GM12878 (cell line): ENCODE measurements around the gene ZNF385C. TPM values are rescaled to one million over a fixed set of nuclear protein-coding genes. Genes with fewer than 3 reads are reported as not detected.

Experiments used
- ATAC-seq: fragments of 200-7000 bp; cut with Tn5 transposase; 3 replicates; pipeline ENCODE4 v1.9.1; 2020; ENCODE audit warnings: mild to moderate bottlenecking, moderate library complexity
- BruUV-seq: library from RNA; stranded (reverse); fragments of 400-500 nt; replicated peaks from 2 replicates; lab custom pipeline; 2021; lab: Mats Ljungman, UMichigan
- CTCF ChIA-PET: fragments of 300-600 bp; sonication (Branson Sonifier 250); formaldehyde crosslinking; extraction: SDS; loops from one replicate; lab custom pipeline; 2021; ENCODE audit warnings: inconsistent platforms; lab: Yijun Ruan, JAX
- POLR2A ChIA-PET: fragments of 350-600 bp; formaldehyde crosslinking; extraction: SDS; loops from one replicate; lab custom pipeline; 2021; ENCODE audit warnings: inconsistent platforms; lab: Charles Lee
- RAD21 ChIA-PET: fragments of 300-600 bp; sonication (Branson Sonifier 250); formaldehyde crosslinking; loops from one replicate; lab custom pipeline; 2023; ENCODE audit warnings: antibody characterized with exemption; ENCODE audit not compliant: unreplicated experiment; lab: Charles Lee
- SMC1A ChIA-PET: fragments of 300-600 bp; sonication (Branson Sonifier 250); formaldehyde crosslinking; loops from one replicate; lab custom pipeline; 2023; ENCODE audit not compliant: unreplicated experiment, uncharacterized antibody; lab: Charles Lee
- DNase-seq: peaks from one replicate; pipeline ENCODE4 v3.0.0-alpha.2; 2011; ENCODE audit warnings: low read depth, low spot score
- FAIRE-seq: peaks from 3 replicates; lab custom pipeline; 2011; peaks lifted over from hg19 to GRCh38; lab: Jason Lieb, UNC
- H2AFZ ChIP-seq: 2 replicates; pipeline ENCODE4 v1.6.0; 2011; ENCODE audit warnings: low read depth, low read length, control low read depth; ENCODE audit not compliant: control insufficient read depth
- H3K27ac ChIP-seq: 2 replicates; pipeline ENCODE4 v1.5.1; 2011; ENCODE audit warnings: control low read depth; ENCODE audit not compliant: control insufficient read depth, insufficient read depth
- H3K27me3 ChIP-seq, 2 experiments: replicated peaks in 1 of 2; 2 replicates each; pipeline versions ENCODE4 v1.6.0 to v1.6.1; 2011; ENCODE audit warnings: low read length in 1 of 2; ENCODE audit not compliant: control insufficient read depth in 2 of 2, insufficient read depth in 2 of 2
- H3K36me3 ChIP-seq, 2 experiments: 2 replicates each; pipeline ENCODE4 v1.5.1; 2011; ENCODE audit warnings: low read length in 1 of 2; ENCODE audit not compliant: control insufficient read depth in 2 of 2, insufficient read depth in 2 of 2
- H3K4me1 ChIP-seq: 2 replicates; pipeline ENCODE4 v1.6.1; 2011; ENCODE audit warnings: mild to moderate bottlenecking, low read length, moderate library complexity, mixed read lengths; ENCODE audit not compliant: control insufficient read depth, insufficient read depth
- H3K4me2 ChIP-seq: 2 replicates; pipeline ENCODE4 v1.6.0; 2011; ENCODE audit warnings: control low read depth; ENCODE audit not compliant: control insufficient read depth, insufficient read depth
- H3K4me3 ChIP-seq: fragments of 200-600 bp; sonication (generic); 2 replicates; pipeline ENCODE4 v1.5.1; 2016
- H3K79me2 ChIP-seq: 2 replicates; pipeline ENCODE4 v1.6.0; 2011; ENCODE audit warnings: low read length; ENCODE audit not compliant: control insufficient read depth, insufficient read depth
- H3K9ac ChIP-seq: 2 replicates; pipeline ENCODE4 v1.8.0; 2011; ENCODE audit warnings: low read length, control low read depth, mixed read lengths; ENCODE audit not compliant: control insufficient read depth, insufficient read depth
- H3K9me3 ChIP-seq: replicated peaks from 3 replicates; pipeline ENCODE4 v1.5.1; 2011; ENCODE audit warnings: mild to moderate bottlenecking, low read length; ENCODE audit not compliant: control insufficient read depth, insufficient read depth
- H4K20me1 ChIP-seq: 2 replicates; pipeline ENCODE4 v1.6.0; 2011; ENCODE audit not compliant: control insufficient read depth, insufficient read depth
- ATF2 ChIP-seq: IDR thresholded peaks from 2 replicates; pipeline ENCODE4 v1.6.1; 2012; ENCODE audit warnings: low read length, inconsistent platforms
- CBX3 ChIP-seq: fragments of 200-600 bp; sonication (generic); IDR thresholded peaks from 2 replicates; pipeline ENCODE4 v1.6.1; 2016; ENCODE audit warnings: low read depth, borderline replicate concordance
- EED ChIP-seq: sonication (generic); IDR thresholded peaks from 2 replicates; pipeline ENCODE4 v1.6.1; 2016; ENCODE audit warnings: antibody characterized with exemption, low read depth
- FOS ChIP-seq: IDR thresholded peaks from 3 replicates; pipeline ENCODE4 v1.6.1; 2011; ENCODE audit warnings: borderline replicate concordance; ENCODE audit not compliant: insufficient read length; ENCODE audit errors: extremely low read depth
- IKZF1 ChIP-seq: fragments of 450-650 bp; conservative IDR thresholded peaks from 2 replicates; pipeline ENCODE4 v1.6.1; 2017; ENCODE audit warnings: antibody characterized with exemption, mild to moderate bottlenecking
- IKZF2 ChIP-seq, 2 experiments: fragments of 450-650 bp; IDR thresholded peaks; 2 replicates each; pipeline ENCODE4 v1.6.1; 2017; ENCODE audit warnings: mild to moderate bottlenecking in 2 of 2, moderate library complexity in 2 of 2
- JUND ChIP-seq: IDR thresholded peaks from 2 replicates; pipeline ENCODE4 v1.6.1; 2012; ENCODE audit warnings: low read depth, mild to moderate bottlenecking, low read length, improper control_type of control experiment, moderate library complexity
- MYC ChIP-seq: IDR thresholded peaks from 2 replicates; pipeline ENCODE4 v1.6.1; 2011; ENCODE audit warnings: mild to moderate bottlenecking, low read length, moderate library complexity, inconsistent platforms; ENCODE audit not compliant: insufficient read depth, insufficient replicate concordance, insufficient read length, severe bottlenecking
- NR2C1 ChIP-seq: fragments of 450-650 bp; IDR thresholded peaks from 2 replicates; pipeline ENCODE4 v1.6.1; 2017; ENCODE audit warnings: antibody characterized with exemption, mild to moderate bottlenecking, moderate library complexity
- POLR2AphosphoS5 ChIP-seq: IDR thresholded peaks from 2 replicates; pipeline ENCODE4 v1.6.1; 2011; ENCODE audit warnings: mild to moderate bottlenecking, low read length, inconsistent platforms
- PRDM15 ChIP-seq: fragments of 450-650 bp; formaldehyde crosslinking; IDR thresholded peaks from 2 replicates; pipeline ENCODE4 v1.4.0; 2020; ENCODE audit warnings: mild to moderate bottlenecking, moderate library complexity
- RELB ChIP-seq: fragments of 450-650 bp; IDR thresholded peaks from 2 replicates; pipeline ENCODE4 v1.6.1; 2017; ENCODE audit warnings: low read depth, mild to moderate bottlenecking, moderate library complexity
- STAT1 ChIP-seq: fragments of 450-650 bp; conservative IDR thresholded peaks from 2 replicates; pipeline ENCODE4 v1.6.1; 2014; ENCODE audit warnings: antibody characterized with exemption, mild to moderate bottlenecking
- ZSCAN29 ChIP-seq: fragments of 450-650 bp; IDR thresholded peaks from 2 replicates; pipeline ENCODE4 v1.6.1; 2017; ENCODE audit warnings: mild to moderate bottlenecking, moderate library complexity
- WGBS: methylation state at CpG from one replicate; pipeline ENCODE4 v1.1.6; 2016; ENCODE audit warnings: low lambda C conversion rate; ENCODE audit not compliant: insufficient replicate concordance, insufficient coverage; ENCODE audit errors: missing lambda C conversion rate; 5-methylcytosine and 5-hydroxymethylcytosine counted together
- in situ Hi-C: fragments of 300-500 bp; cut with MboI; formaldehyde crosslinking; loops from 9 replicates; pipeline ENCODE4 v1.14.3; 2018; ENCODE audit warnings: mixed read lengths
- intact Hi-C: fragments of 100-400 bp; cut with micrococcal nuclease; formaldehyde crosslinking; loops from one replicate; pipeline ENCODE4 v1.14.2; 2022; ENCODE audit not compliant: unreplicated experiment
- polyA plus RNA-seq, 11 experiments: library from polyadenylated mRNA; depleted of rRNA in 4 of 11; unstranded in 6 of 11; stranded (reverse) in 5 of 11; fragments of >200 nt; fragmentation: Nextera tagmentation in 4 of 11; fragmentation: Illumina TruSeq in 1 of 11; extraction: Ambion mirVana in 4 of 11; extraction: Trizol in 1 of 11; gene quantifications; 1 replicate in 1 of 11; 2 replicates in 10 of 11; pipeline versions ENCODE4 v1.2.1 to v1.2.3, GENCODE V29; 2011 to 2016; ENCODE audit warnings: inconsistent platforms in 2 of 11, missing spikeins in 2 of 11, low read depth in 1 of 11
- total RNA-seq, 4 experiments: library from RNA; depleted of rRNA in 3 of 4; stranded (reverse); fragments of >200 nt in 3 of 4; fragmentation: Illumina TruSeq in 1 of 4; extraction: Trizol in 1 of 4; gene quantifications; 2 replicates each; pipeline versions ENCODE4 v1.2.1 to v1.2.3, GENCODE V29; 2013 to 2021
- TF ChIP-seq, protein P1 (sequence below): fragments of 150-350 bp; IDR thresholded peaks from 2 replicates; pipeline ENCODE4 v1.6.1; 2014; ENCODE audit warnings: mild to moderate bottlenecking, low read depth, low read length

Gene ZNF385C
- total and polyA plus RNA-seq, 10 of the 15 experiments (the other 5 are each of a cell fraction or from before 2014, with no cell fraction given) = 0.06 to 0.20 (median 0.07) TPM; not detected in 5

DNA sequence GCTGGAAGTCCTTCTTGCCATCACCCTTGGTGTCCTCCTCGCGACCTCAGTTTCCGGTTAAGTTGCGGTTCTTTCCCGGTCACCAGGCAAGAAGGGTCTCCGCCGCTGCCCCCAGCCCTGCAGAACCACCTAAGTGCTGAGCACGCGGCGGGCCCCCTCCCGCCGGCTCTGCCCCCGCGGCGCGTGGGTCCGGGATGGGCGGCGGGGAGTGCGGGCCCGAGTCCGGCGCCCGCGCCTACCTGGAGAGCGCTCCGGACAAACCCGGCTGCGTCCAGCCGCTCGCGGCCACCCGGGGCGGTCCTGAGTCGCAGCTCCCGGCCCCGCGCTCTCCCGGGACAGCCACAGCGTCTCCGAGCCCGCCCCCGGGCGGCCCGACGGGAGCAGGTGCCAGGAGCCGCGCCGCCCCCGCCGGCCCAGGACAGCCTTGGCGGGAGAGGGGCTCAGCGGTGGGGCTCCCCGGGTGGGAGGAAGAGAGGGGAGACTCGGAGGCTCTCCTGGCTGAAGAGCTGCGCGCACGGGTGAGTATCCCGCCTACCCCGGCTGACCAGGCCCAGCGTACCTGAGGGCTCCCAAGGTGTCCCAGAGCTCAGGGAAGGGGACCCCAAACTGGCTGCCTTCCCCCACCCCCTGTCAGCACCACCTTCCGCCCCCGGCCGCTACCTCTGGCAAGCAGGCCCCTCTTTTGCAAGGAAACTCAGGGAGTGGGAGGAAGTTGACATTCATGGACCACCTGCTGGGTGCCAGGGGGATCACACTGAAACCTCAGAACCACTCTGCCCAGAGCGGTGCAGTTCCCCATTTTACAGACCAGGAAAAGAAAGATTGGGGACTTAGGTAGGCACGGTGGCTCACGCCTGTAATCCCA lies 25.7 kb downstream of the ZNF385C start:
- FAIRE-seq (no peak), DNase-seq (no peak), ATAC-seq (peak; percentile 33; the same call in 2 of the 3 replicates)
- H3K9me3 ChIP-seq = no peaks in the 10 kb centered on the region
- H3K27ac ChIP-seq = no peak overlapping the region
- no peaks in the 10 kb centered on the region for H3K36me3 ChIP-seq
- in situ Hi-C loops = no loop called here
- H3K27me3 ChIP-seq = peaks cover 9 to 11% of the 10 kb centered on the region in 2 experiments
- no peak overlapping the region for H3K4me3 ChIP-seq
- no peaks in the 10 kb centered on the region for H3K4me1 ChIP-seq
- H3K4me2 ChIP-seq = peak overlapping the region; percentile 31; the same call in 1 of the 2 replicates
- POLR2A ChIA-PET = interaction anchor here (1.0 kb wide), 1 partner anchor 13 kb away, joined by 3 read pairs; no protein-coding TSS in a partner anchor
- H2AFZ ChIP-seq = peak overlapping the region; percentile 35
- BruUV-seq = no TSS peak
- SMC1A ChIA-PET = no interaction called here
- H3K79me2 ChIP-seq = no peaks in the 10 kb centered on the region
- RAD21 ChIA-PET = no interaction called here
- H4K20me1 ChIP-seq = no peaks in the 10 kb centered on the region
- intact Hi-C loops = no loop called here
- H3K9ac ChIP-seq = no peak overlapping the region
- 8% methylated on average over 47 of the region's 67 CpGs for WGBS
- CTCF ChIA-PET = interaction anchor here (1.1 kb wide), 1 partner anchor 334 kb away, joined by 4 read pairs; no protein-coding TSS in a partner anchor
- no peak for TF ChIP-seq IKZF2 (IDR thresholded peaks at IDR 0.05)
- no peak for TF ChIP-seq RELB
- no peak for TF ChIP-seq JUND
- TF ChIP-seq NR2C1 = no peak
- peak; percentile 53; the same call in 1 of the 2 replicates for TF ChIP-seq IKZF1
- no peak for TF ChIP-seq PRDM15
- TF ChIP-seq ATF2 = no peak
- TF ChIP-seq ZSCAN29 = no peak
- no peak for TF ChIP-seq FOS
- no peak for TF ChIP-seq MYC
- TF ChIP-seq, protein P1, sequence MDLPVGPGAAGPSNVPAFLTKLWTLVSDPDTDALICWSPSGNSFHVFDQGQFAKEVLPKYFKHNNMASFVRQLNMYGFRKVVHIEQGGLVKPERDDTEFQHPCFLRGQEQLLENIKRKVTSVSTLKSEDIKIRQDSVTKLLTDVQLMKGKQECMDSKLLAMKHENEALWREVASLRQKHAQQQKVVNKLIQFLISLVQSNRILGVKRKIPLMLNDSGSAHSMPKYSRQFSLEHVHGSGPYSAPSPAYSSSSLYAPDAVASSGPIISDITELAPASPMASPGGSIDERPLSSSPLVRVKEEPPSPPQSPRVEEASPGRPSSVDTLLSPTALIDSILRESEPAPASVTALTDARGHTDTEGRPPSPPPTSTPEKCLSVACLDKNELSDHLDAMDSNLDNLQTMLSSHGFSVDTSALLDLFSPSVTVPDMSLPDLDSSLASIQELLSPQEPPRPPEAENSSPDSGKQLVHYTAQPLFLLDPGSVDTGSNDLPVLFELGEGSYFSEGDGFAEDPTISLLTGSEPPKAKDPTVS = no peak
- TF ChIP-seq POLR2AphosphoS5 = no peak
- no peak for TF ChIP-seq CBX3
- no peak for TF ChIP-seq EED
- no peak for TF ChIP-seq STAT1
